ENCODE data around the gene WRAP53. TPM values are rescaled to one million over a fixed set of nuclear protein-coding genes. Genes with fewer than 3 reads are reported as not detected.

The WRAP53 gene
- total RNA-seq, 1 donor from 2014 or later = 19.5 TPM

GRCh38 chr17:7709031-7709430 lies 20.8 kb downstream of the WRAP53 start:
- no peak for TF ChIP-seq CTCF (IDR thresholded peaks at IDR 0.05; ENCODE audit: partially characterized antibody, unreplicated experiment)
- DNase-seq = no peak
- Mint-ChIP-seq H3K9me3 (ENCODE audit: unreplicated experiment) (peaks cover 10% of the 10 kb centered on the region), H3K27me3 (ENCODE audit: unreplicated experiment) (peaks cover 23% of the 10 kb centered on the region), H3K4me1 (ENCODE audit: low read depth, unreplicated experiment) (peaks cover 27% of the 10 kb centered on the region), H3K36me3 (ENCODE audit: unreplicated experiment) (no peaks in the 10 kb centered on the region), H3K4me3 (ENCODE audit: unreplicated experiment) (no peak overlapping the region), H3K27ac (ENCODE audit: unreplicated experiment) (no peak overlapping the region)

- Mint-ChIP-seq H3K9me3 (ENCODE audit: unreplicated experiment) (peaks cover 10% of the 10 kb centered on the region), H3K27ac (ENCODE audit: unreplicated experiment) (no peak overlapping the region)
Observed at GRCh38 chr17:7710301-7710700, 22.0 kb downstream of the WRAP53 start.

GRCh38 chr17:7711051-7711755 lies 22.9 kb downstream of the WRAP53 start:
- Mint-ChIP-seq H3K4me3 (ENCODE audit: unreplicated experiment) (peak overlapping the region; percentile 50), H3K27me3 (ENCODE audit: unreplicated experiment) (peaks cover 28% of the 10 kb centered on the region), H3K9me3 (ENCODE audit: unreplicated experiment) (peaks cover 7% of the 10 kb centered on the region), H3K4me1 (ENCODE audit: low read depth, unreplicated experiment) (peaks cover 30% of the 10 kb centered on the region), H3K27ac (ENCODE audit: unreplicated experiment) (peak overlapping the region; percentile 12), H3K36me3 (ENCODE audit: unreplicated experiment) (no peaks in the 10 kb centered on the region)
- no peak for DNase-seq
- TF ChIP-seq CTCF (IDR thresholded peaks at IDR 0.05; ENCODE audit: partially characterized antibody, unreplicated experiment) = peak; percentile 63

More at GRCh38 chr17:7710301-7710700, 22.0 kb downstream of the WRAP53 start:
- Mint-ChIP-seq H3K4me1 (ENCODE audit: low read depth, unreplicated experiment) (peaks cover 28% of the 10 kb centered on the region), H3K36me3 (ENCODE audit: unreplicated experiment) (no peaks in the 10 kb centered on the region), H3K4me3 (ENCODE audit: unreplicated experiment) (peak overlapping the region; percentile 26), H3K27me3 (ENCODE audit: unreplicated experiment) (peaks cover 25% of the 10 kb centered on the region)
- no peak for DNase-seq
- TF ChIP-seq CTCF (IDR thresholded peaks at IDR 0.05; ENCODE audit: partially characterized antibody, unreplicated experiment) = no peak

- Mint-ChIP-seq H3K9me3 (ENCODE audit: unreplicated experiment) (peaks cover 6% of the 10 kb centered on the region), H3K27me3 (ENCODE audit: unreplicated experiment) (peaks cover 19% of the 10 kb centered on the region), H3K27ac (ENCODE audit: unreplicated experiment) (no peak overlapping the region), H3K4me1 (ENCODE audit: low read depth, unreplicated experiment) (peaks cover 32% of the 10 kb centered on the region), H3K36me3 (ENCODE audit: unreplicated experiment) (no peaks in the 10 kb centered on the region), H3K4me3 (ENCODE audit: unreplicated experiment) (peak overlapping the region; percentile 36)
- TF ChIP-seq CTCF (IDR thresholded peaks at IDR 0.05; ENCODE audit: partially characterized antibody, unreplicated experiment) = no peak
- peak; percentile 70 for DNase-seq
Observed at GRCh38 chr17:7712111-7712771, 24.0 kb downstream of the WRAP53 start.

- no peak for DNase-seq
- Mint-ChIP-seq H3K27ac (ENCODE audit: unreplicated experiment) (peak overlapping the region; percentile 52), H3K36me3 (ENCODE audit: unreplicated experiment) (no peaks in the 10 kb centered on the region), H3K4me1 (ENCODE audit: low read depth, unreplicated experiment) (peaks cover 41% of the 10 kb centered on the region), H3K9me3 (ENCODE audit: unreplicated experiment) (peaks cover 6% of the 10 kb centered on the region), H3K27me3 (ENCODE audit: unreplicated experiment) (peaks cover 16% of the 10 kb centered on the region), H3K4me3 (ENCODE audit: unreplicated experiment) (peak overlapping the region; percentile 57)
- TF ChIP-seq CTCF (IDR thresholded peaks at IDR 0.05; ENCODE audit: partially characterized antibody, unreplicated experiment) = no peak
Observed at GRCh38 chr17:7713782-7714181, 25.5 kb downstream of the WRAP53 start.

Data from glutamatergic neuron (in vitro differentiated cells).